H1 (cell line): ENCODE measurements around the gene TYK2. TPM values are rescaled to one million over a fixed set of nuclear protein-coding genes. Genes with fewer than 3 reads are reported as not detected.

ENCODE experiments used
- ASH2L ChIP-seq: fragments of 200-600, 300-600 bp; sonication (generic); IDR thresholded peaks from one replicate; pipeline ENCODE4 v1.7.1; 2017; ENCODE audit warnings: low read length
- ATF2 ChIP-seq: IDR thresholded peaks from 2 replicates; pipeline ENCODE4 v1.6.1; 2012; ENCODE audit warnings: low read length, inconsistent platforms
- EP300 ChIP-seq, 2 experiments: IDR thresholded peaks; 1 replicate in 1 of 2; 2 replicates in 1 of 2; pipeline ENCODE4 v1.6.1; 2011 to 2012; ENCODE audit warnings: low read depth in 2 of 2, low read length in 2 of 2, mild to moderate bottlenecking in 2 of 2, borderline replicate concordance in 1 of 2, inconsistent platforms in 1 of 2, moderate library complexity in 1 of 2
- KDM1A ChIP-seq: fragments of 200-600, 300-600 bp; sonication (generic); IDR thresholded peaks from 2 replicates; pipeline ENCODE4 v1.7.1; 2016; ENCODE audit warnings: mild to moderate bottlenecking, low read length, borderline replicate concordance
- SP1 ChIP-seq: IDR thresholded peaks from 2 replicates; pipeline ENCODE4 v1.6.1; 2011; ENCODE audit warnings: low read depth, low read length
- polyA plus RNA-seq, 7 experiments: library from polyadenylated mRNA; depleted of rRNA in 3 of 7; stranded (reverse) in 5 of 7; unstranded in 2 of 7; fragments of >200 nt in 5 of 7; fragments of 200-250 nt in 2 of 7; gene quantifications; 1 replicate in 5 of 7; 2 replicates in 1 of 7; 4 replicates in 1 of 7; pipeline versions ENCODE4 v1.2.1 to v1.2.3, GENCODE V29; 2011 to 2013; ENCODE audit warnings: missing spikeins in 2 of 7, mixed read lengths in 2 of 7
- total RNA-seq: library from RNA; stranded (reverse); fragmentation: NEBNext Ultra II Directional; extraction: Animal tissue kit (Norgen Biotek cat#: 25700); gene quantifications from 2 replicates; pipeline ENCODE4 v1.2.1, GENCODE V29; 2021

TYK2 gene
- total and polyA plus RNA-seq, 2 of the 8 experiments (the other 6 are each of a cell fraction or from before 2014, with no cell fraction given): 32.1 to 40.8 TPM

- TF ChIP-seq EP300 (IDR thresholded peaks at IDR 0.05; ENCODE audit: borderline replicate concordance in 1 of 2, low read depth in 2 of 2, low read length in 2 of 2): no peak
- TF ChIP-seq ASH2L: no peak
- no peak for TF ChIP-seq SP1
- no peak for TF ChIP-seq KDM1A
- TF ChIP-seq ATF2: no peak
Measured at GRCh38 chr19:10339380-10339960, 40.9 kb downstream of the TYK2 start, which contains the start of gene ICAM3 (continued).
